ENCODE data around the gene ZNF428.

Gene ZNF428

GRCh38 chr19:43561139-43561970, 58.1 kb downstream of the ZNF428 start:
- no peak for DNase-seq (ENCODE audit: low spot score)

GRCh38 chr19:43560687-43561086, 58.7 kb downstream of the ZNF428 start:
- no peak for DNase-seq (ENCODE audit: low spot score)
